ENCODE data around the gene PRLR.

DNA sequence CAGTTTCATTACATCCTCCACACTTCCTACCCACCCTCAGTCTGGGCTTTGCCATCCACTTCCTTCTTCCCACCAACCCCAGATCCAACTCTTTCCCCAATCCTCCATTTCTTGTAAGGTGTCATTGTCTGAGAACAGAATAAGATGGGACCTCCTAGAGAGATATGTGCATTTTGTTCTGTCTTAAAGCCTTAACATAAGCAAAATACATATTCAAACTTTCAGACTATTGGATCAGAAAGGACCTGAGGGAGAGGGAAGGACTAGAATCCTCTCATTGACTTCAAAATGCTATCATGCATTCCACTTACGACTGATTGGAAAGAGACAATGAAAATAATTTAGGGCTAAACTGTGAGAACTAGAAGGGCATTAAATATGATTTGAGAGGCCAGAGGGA lies 225.5 kb downstream of the PRLR start:
- TF ChIP-seq CTCF (IDR thresholded peaks at IDR 0.05) (no peak), ZFX (IDR thresholded peaks at IDR 0.05; ENCODE audit: borderline replicate concordance) (no peak)

All from 22Rv1 (cell line).